ENCODE measurements around the gene VASP. TPM values are rescaled to one million over a fixed set of nuclear protein-coding genes. Genes with fewer than 3 reads are reported as not detected.

The VASP gene
- total and polyA plus RNA-seq, 9 of the 15 experiments (the other 6 are each of a cell fraction or from before 2014, with no cell fraction given) = 16.7 to 261 (median 112) TPM

DNA sequence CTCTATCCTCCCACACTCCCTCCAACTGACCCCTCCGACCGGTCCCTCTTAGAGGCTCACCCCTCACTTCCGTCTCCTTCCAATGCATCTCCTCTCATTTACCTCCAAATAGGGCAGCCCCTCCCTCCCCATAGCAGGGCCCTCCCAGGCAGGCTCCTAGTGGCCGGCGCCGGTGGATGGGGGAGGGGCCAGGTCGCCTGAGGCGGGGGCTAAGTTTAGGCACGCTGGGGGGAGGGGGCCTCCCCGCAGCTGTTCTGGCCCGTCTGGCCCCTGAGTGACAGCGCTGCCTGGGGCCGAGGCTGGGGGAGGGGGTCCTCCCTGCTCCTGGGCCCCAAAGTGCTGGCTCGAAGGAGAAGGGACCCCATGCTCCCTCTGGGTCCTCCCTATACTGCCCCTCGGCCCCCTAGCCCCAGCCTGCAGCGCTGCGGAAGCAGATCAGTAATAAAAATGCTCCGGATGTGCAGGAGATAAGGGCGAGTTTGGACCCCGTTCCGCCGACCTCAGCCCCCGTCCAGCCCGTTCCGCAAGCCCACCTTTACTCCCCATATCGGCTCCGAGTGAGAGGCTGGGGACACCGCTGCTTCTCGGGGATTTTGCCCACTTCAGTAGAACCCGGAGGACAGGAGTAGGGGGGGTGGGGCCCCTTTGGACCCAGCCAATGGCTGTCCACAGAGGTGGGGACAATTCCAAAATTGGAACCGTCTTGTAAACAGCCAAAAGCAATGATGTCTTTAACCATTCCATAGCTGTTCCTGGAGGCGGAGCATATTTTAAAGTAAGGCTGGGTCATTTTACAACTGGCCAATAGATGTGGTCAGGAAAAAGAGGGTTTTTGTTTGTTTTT is 14.4 kb upstream of the VASP start (continued):
- TF ChIP-seq, protein P1, sequence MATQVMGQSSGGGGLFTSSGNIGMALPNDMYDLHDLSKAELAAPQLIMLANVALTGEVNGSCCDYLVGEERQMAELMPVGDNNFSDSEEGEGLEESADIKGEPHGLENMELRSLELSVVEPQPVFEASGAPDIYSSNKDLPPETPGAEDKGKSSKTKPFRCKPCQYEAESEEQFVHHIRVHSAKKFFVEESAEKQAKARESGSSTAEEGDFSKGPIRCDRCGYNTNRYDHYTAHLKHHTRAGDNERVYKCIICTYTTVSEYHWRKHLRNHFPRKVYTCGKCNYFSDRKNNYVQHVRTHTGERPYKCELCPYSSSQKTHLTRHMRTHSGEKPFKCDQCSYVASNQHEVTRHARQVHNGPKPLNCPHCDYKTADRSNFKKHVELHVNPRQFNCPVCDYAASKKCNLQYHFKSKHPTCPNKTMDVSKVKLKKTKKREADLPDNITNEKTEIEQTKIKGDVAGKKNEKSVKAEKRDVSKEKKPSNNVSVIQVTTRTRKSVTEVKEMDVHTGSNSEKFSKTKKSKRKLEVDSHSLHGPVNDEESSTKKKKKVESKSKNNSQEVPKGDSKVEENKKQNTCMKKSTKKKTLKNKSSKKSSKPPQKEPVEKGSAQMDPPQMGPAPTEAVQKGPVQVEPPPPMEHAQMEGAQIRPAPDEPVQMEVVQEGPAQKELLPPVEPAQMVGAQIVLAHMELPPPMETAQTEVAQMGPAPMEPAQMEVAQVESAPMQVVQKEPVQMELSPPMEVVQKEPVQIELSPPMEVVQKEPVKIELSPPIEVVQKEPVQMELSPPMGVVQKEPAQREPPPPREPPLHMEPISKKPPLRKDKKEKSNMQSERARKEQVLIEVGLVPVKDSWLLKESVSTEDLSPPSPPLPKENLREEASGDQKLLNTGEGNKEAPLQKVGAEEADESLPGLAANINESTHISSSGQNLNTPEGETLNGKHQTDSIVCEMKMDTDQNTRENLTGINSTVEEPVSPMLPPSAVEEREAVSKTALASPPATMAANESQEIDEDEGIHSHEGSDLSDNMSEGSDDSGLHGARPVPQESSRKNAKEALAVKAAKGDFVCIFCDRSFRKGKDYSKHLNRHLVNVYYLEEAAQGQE (IDR thresholded peaks at IDR 0.05; ENCODE audit: borderline replicate concordance) = no peak
- TF ChIP-seq, protein P1 (CRISPR knock-in tag; IDR thresholded peaks at IDR 0.05; ENCODE audit: low read depth) = 0 out of 2 replicates have a peak, but pooled peaks have one; percentile 17
- TF ChIP-seq NCOA2 (IDR thresholded peaks at IDR 0.05; ENCODE audit: partially characterized antibody in 2 of 2) (no peak), TGIF2 (CRISPR knock-in tag; IDR thresholded peaks at IDR 0.05) (no peak), JUN (IDR thresholded peaks at IDR 0.05; ENCODE audit: borderline replicate concordance, low read depth, low read length) (no peak), JUN (CRISPR knock-in tag; IDR thresholded peaks at IDR 0.05; ENCODE audit: borderline replicate concordance) (peak; percentile 81; the same call in 1 of the 2 replicates), ZNF668 (CRISPR knock-in tag; IDR thresholded peaks at IDR 0.05) (no peak), GATAD2B (IDR thresholded peaks at IDR 0.05; ENCODE audit: borderline replicate concordance) (0 out of 2 replicates have a peak, but pooled peaks have one; percentile 36), MAFK (IDR thresholded peaks at IDR 0.05; ENCODE audit: low read length) (no peak), ZKSCAN3 (CRISPR knock-in tag; IDR thresholded peaks at IDR 0.05) (no peak), ZNF133 (CRISPR knock-in tag; IDR thresholded peaks at IDR 0.05) (no peak)
- TF ChIP-seq, protein P2, sequence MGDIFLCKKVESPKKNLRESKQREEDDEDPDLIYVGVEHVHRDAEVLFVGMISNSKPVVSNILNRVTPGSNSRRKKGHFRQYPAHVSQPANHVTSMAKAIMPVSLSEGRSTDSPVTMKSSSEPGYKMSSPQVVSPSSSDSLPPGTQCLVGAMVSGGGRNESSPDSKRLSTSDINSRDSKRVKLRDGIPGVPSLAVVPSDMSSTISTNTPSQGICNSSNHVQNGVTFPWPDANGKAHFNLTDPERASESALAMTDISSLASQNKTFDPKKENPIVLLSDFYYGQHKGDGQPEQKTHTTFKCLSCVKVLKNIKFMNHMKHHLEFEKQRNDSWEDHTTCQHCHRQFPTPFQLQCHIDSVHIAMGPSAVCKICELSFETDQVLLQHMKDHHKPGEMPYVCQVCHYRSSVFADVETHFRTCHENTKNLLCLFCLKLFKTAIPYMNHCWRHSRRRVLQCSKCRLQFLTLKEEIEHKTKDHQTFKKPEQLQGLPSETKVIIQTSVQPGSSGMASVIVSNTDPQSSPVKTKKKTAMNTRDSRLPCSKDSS (IDR thresholded peaks at IDR 0.05; ENCODE audit: low read depth, partially characterized antibody) = no peak
- TF ChIP-seq, protein P3, sequence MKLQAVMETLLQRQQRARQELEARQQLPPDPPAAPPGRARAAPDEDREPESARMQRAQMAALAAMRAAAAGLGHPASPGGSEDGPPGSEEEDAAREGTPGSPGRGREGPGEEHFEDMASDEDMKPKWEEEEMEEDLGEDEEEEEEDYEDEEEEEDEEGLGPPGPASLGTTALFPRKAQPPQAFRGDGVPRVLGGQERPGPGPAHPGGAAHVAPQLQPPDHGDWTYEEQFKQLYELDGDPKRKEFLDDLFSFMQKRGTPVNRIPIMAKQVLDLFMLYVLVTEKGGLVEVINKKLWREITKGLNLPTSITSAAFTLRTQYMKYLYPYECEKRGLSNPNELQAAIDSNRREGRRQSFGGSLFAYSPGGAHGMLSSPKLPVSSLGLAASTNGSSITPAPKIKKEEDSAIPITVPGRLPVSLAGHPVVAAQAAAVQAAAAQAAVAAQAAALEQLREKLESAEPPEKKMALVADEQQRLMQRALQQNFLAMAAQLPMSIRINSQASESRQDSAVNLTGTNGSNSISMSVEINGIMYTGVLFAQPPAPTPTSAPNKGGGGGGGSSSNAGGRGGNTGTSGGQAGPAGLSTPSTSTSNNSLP (IDR thresholded peaks at IDR 0.05; ENCODE audit: borderline replicate concordance, low read depth, low read length) = no peak

Measured in K562 (cell line).